Upper lobe of left lung (tissue), 6 donors: ENCODE data around the gene KCNMB1. TPM values are rescaled to one million over a fixed set of nuclear protein-coding genes. Genes with fewer than 3 reads are reported as not detected.
A peak's percentile ranks its signal among the peaks of the same experiment; 100 is the strongest.

Experiments
- ATAC-seq, 2 donors: fragments of 200-7000 bp; cut with Tn5 transposase; one replicate each; pipeline ENCODE4 v1.9.1; 2022; ENCODE audit warnings: mild to moderate bottlenecking in 2 of 2, moderate library complexity in 2 of 2; ENCODE audit not compliant: low FRiP score in 2 of 2
- DNase-seq, 2 donors: peaks; one replicate each; pipeline ENCODE4 v3.0.0-alpha.2; 2019 to 2020
- H3K27ac ChIP-seq, 4 donors: fragments of 200-600 bp; sonication (generic); one replicate each; pipeline ENCODE4 v1.5.1; 2016 to 2019
- H3K27me3 ChIP-seq, 4 donors: fragments of 200-600 bp; sonication (generic); one replicate each; pipeline ENCODE4 v1.5.1; 2017 to 2019
- H3K36me3 ChIP-seq, 4 donors: fragments of 200-600 bp; sonication (generic); one replicate each; pipeline ENCODE4 v1.5.1; 2016 to 2019
- H3K4me1 ChIP-seq, 4 donors: fragments of 200-600 bp; sonication (generic); one replicate each; pipeline ENCODE4 v1.5.1; 2018 to 2019
- H3K4me3 ChIP-seq, 4 donors: fragments of 200-600 bp; sonication (generic); one replicate each; pipeline ENCODE4 v1.5.1; 2017 to 2019; ENCODE audit warnings: mild to moderate bottlenecking in 2 of 4, moderate library complexity in 1 of 4
- H3K9me3 ChIP-seq, 4 donors: fragments of 200-600 bp; sonication (generic); one replicate each; pipeline ENCODE4 v1.5.1; 2018 to 2019
- CTCF ChIP-seq, 6 experiments: fragments of 450-650 bp in 4 of 6; fragments of 200-600 bp in 2 of 6; sonication (generic) in 2 of 6; IDR thresholded peaks; one replicate each; pipeline ENCODE4 v1.5.1; 2016 to 2019; ENCODE audit warnings: antibody characterized with exemption in 6 of 6
- EP300 ChIP-seq, 4 donors: sonication (generic); formaldehyde crosslinking; IDR thresholded peaks; one replicate each; pipeline ENCODE4 v1.5.1; 2017; ENCODE audit warnings: antibody characterized with exemption in 4 of 4, control low read depth in 2 of 4
- POLR2A ChIP-seq, 4 donors: fragments of 450-650 bp; IDR thresholded peaks; one replicate each; pipeline ENCODE4 v1.5.1; 2016 to 2017; ENCODE audit warnings: antibody characterized with exemption in 4 of 4, mild to moderate bottlenecking in 2 of 4
- POLR2AphosphoS5 ChIP-seq, 2 donors: sonication (generic); formaldehyde crosslinking; IDR thresholded peaks; one replicate each; pipeline ENCODE4 v1.5.1; 2017; ENCODE audit warnings: antibody characterized with exemption in 2 of 2
- WGBS, 2 donors: methylation state at CpG; one replicate each; pipeline ENCODE4 v1.1.5; 2017 to 2018; 5-methylcytosine and 5-hydroxymethylcytosine counted together
- total RNA-seq, 6 donors: library from RNA; depleted of rRNA in 4 of 6; stranded (reverse); fragments of >200 nt in 4 of 6; gene quantifications; one replicate each; pipeline versions ENCODE4 v1.1.0 to v1.2.1, GENCODE V29; 2016 to 2021
- donor health status: DM: no; HTN: no; CAD: no; lungs with moderate emphysema.
- donor health status: DM: no; HTN: yes; CAD: no; lungs with severe emphysema.

Gene KCNMB1
- 1 to 10 TPM; 1.1 to 5.3 (median 2.0) TPM for total RNA-seq

- H3K36me3 ChIP-seq: peaks cover 0 to 3% (median 0%) of the 10 kb centered on the region in 4 donors
- peak within 1 kb of the TSS; percentile 32 to 51 (median 36) for H3K4me3 ChIP-seq
- peak in 1 of 2 donors; percentile 33 for ATAC-seq
- TF ChIP-seq EP300 (IDR thresholded peaks at IDR 0.05): no peak
- no peak for TF ChIP-seq POLR2A (IDR thresholded peaks at IDR 0.05)
- no peak for TF ChIP-seq POLR2AphosphoS5 (IDR thresholded peaks at IDR 0.05)
- TF ChIP-seq CTCF (IDR thresholded peaks at IDR 0.05): no peak
- H3K27ac ChIP-seq: peak within 1 kb of the TSS; percentile 42 to 75 (median 48)
- H3K4me1 ChIP-seq: peaks cover 9 to 18% (median 11%) of the 10 kb centered on the region in 4 donors
- H3K9me3 ChIP-seq: no peaks in the 10 kb centered on the region
- DNase-seq: no peak
- H3K27me3 ChIP-seq: no peaks in the 10 kb centered on the region
- WGBS, 2 donors: 22 to 27% methylated on average over 9 to 15 of the region's 15 CpGs
Observed at GRCh38 chr5:170388818-170389549, at the start of gene KCNMB1. Gene KCNMB1, minus strand, starts transcription at chr5:170389367. Its CDS starts 3,920 bp downstream, at chr5:170385447.

- 84 to 93% methylated on average over 8 of the region's 8 CpGs for WGBS, 2 donors
- no peak overlapping the region for H3K4me3 ChIP-seq
- ATAC-seq (no peak), DNase-seq (no peak)
- TF ChIP-seq CTCF (IDR thresholded peaks at IDR 0.05) (no peak), POLR2AphosphoS5 (IDR thresholded peaks at IDR 0.05) (no peak), EP300 (IDR thresholded peaks at IDR 0.05) (no peak), POLR2A (IDR thresholded peaks at IDR 0.05) (no peak)
- peaks cover 0 to 3% (median 0%) of the 10 kb centered on the region in 4 donors for H3K4me1 ChIP-seq
- H3K27me3 ChIP-seq: no peaks in the 10 kb centered on the region
- no peaks in the 10 kb centered on the region for H3K9me3 ChIP-seq
- H3K36me3 ChIP-seq: no peaks in the 10 kb centered on the region
- no peak overlapping the region for H3K27ac ChIP-seq
Observed at GRCh38 chr5:170438581-170438980, 49.4 kb upstream of the KCNMB1 start.

- no peak overlapping the region for H3K4me3 ChIP-seq
- H3K9me3 ChIP-seq: no peaks in the 10 kb centered on the region
- TF ChIP-seq EP300 (IDR thresholded peaks at IDR 0.05) (no peak), POLR2A (IDR thresholded peaks at IDR 0.05) (no peak), POLR2AphosphoS5 (IDR thresholded peaks at IDR 0.05) (no peak), CTCF (IDR thresholded peaks at IDR 0.05) (no peak)
- DNase-seq: no peak
- no peaks in the 10 kb centered on the region for H3K36me3 ChIP-seq
- ATAC-seq: no peak
- no peak overlapping the region for H3K27ac ChIP-seq
- H3K4me1 ChIP-seq: peaks cover 0 to 3% (median 0%) of the 10 kb centered on the region in 4 donors
- H3K27me3 ChIP-seq: no peaks in the 10 kb centered on the region
- 81 to 86% methylated on average over 12 of the region's 12 CpGs for whole genome bisulfite sequencing, 2 donors
Observed at GRCh38 chr5:170437621-170438375, 48.6 kb upstream of the KCNMB1 start.

GRCh38 chr5:170436335-170436734 is 47.2 kb upstream of the KCNMB1 start:
- H3K27ac ChIP-seq: no peak overlapping the region
- peaks cover 0 to 3% (median 0%) of the 10 kb centered on the region in 4 donors for H3K4me1 ChIP-seq
- no peak for ATAC-seq
- H3K27me3 ChIP-seq: no peaks in the 10 kb centered on the region
- no peaks in the 10 kb centered on the region for H3K9me3 ChIP-seq
- no peaks in the 10 kb centered on the region for H3K36me3 ChIP-seq
- H3K4me3 ChIP-seq: no peak overlapping the region
- TF ChIP-seq CTCF (IDR thresholded peaks at IDR 0.05) (no peak), POLR2A (IDR thresholded peaks at IDR 0.05) (no peak), POLR2AphosphoS5 (IDR thresholded peaks at IDR 0.05) (no peak), EP300 (IDR thresholded peaks at IDR 0.05) (no peak)
- WGBS, 2 donors: 83 to 100% methylated on average over 1 to 10 of the region's 10 CpGs
- DNase-seq: peak in 1 of 2 donors; percentile 34
